ENCODE data around the gene REG4.

DNA sequence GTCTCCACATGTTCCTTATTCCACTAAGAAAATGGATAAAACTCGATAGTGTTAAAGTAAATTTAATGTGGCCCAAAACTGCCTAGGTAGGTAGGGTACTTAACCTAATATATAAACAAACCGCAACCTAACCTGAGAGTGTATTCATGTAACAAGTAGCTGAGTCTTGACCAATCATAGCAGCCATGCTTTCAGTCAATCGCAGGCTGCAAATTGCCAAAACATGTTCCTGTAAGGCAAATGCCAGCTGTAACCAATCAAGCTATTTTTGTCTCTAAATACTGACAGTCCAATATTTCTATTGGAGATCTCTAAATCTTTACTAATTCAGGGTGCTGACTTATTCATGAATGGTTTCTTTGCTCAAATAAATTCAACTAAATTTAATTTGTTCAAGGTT is 39.5 kb downstream of the REG4 start:
- no peak for TF ChIP-seq POLR2A (IDR thresholded peaks at IDR 0.05; ENCODE audit: low read depth, low read length)
- TF ChIP-seq TAF1 (IDR thresholded peaks at IDR 0.05; ENCODE audit: low read depth, low read length): no peak
